ENCODE measurements around the gene MISFA. TPM values are rescaled to one million over a fixed set of nuclear protein-coding genes. Genes with fewer than 3 reads are reported as not detected.

Gene MISFA
- total and polyA plus RNA-seq, 2 of the 4 experiments (the other 2 are of a cell fraction), result 0.38 TPM; not detected in 1

GRCh38 chr11:18600915-18601569 lies 1.5 kb downstream of the MISFA start:
- POLR2A ChIA-PET (ENCODE audit: unreplicated experiment), result no interaction called here
- no TSS peak for BruUV-seq (replicated peaks)
- no peak for ATAC-seq (ENCODE audit: low read depth)

More at GRCh38 chr11:18600915-18601569, 1.5 kb downstream of the MISFA start:
- Histone ChIP-seq H3K9me1 (ENCODE audit: insufficient read depth, low read length) (peaks cover 9% of the 10 kb centered on the region), H2BK5ac (ENCODE audit: low read depth, low read length, poor library complexity, severe bottlenecking) (no peak overlapping the region), H2BK15ac (ENCODE audit: low read depth, low read length) (no peak overlapping the region), H3K9ac (ENCODE audit: low read depth, low read length) (no peak overlapping the region), H3K27ac (ENCODE audit: insufficient read depth, low read length) (no peak overlapping the region), H3K56ac (ENCODE audit: extremely low read depth, insufficient read depth, low read length) (no peak overlapping the region), H3K4ac (ENCODE audit: low read depth, low read length) (no peak overlapping the region), H4K8ac (ENCODE audit: low read depth in 2 of 2, low read length in 2 of 2) (no peak overlapping the region), H3K9me3 (ENCODE audit: control insufficient read depth, insufficient read depth, low read length) (no peaks in the 10 kb centered on the region), H4K20me1 (ENCODE audit: insufficient read depth, low read length) (0 out of 2 replicates have a peak, but pooled peaks cover 4% of the 10 kb centered on the region), H3K4me2 (ENCODE audit: low read depth, low read length) (no peak overlapping the region), H4K5ac (ENCODE audit: low read depth, low read length) (no peak overlapping the region), H3K18ac (ENCODE audit: low read depth, low read length) (no peak overlapping the region), H3K79me1 (ENCODE audit: low read depth in 1 of 2, low read length in 2 of 2) (peaks cover 15 to 27% of the 10 kb centered on the region in 2 experiments), H4K91ac (ENCODE audit: insufficient read depth, low read depth, low read length) (no peak overlapping the region), H2BK120ac (ENCODE audit: low read depth, low read length) (no peak overlapping the region), H3K36me3 (ENCODE audit: control insufficient read depth, insufficient read depth, low read length) (peaks cover 9% of the 10 kb centered on the region), H2BK20ac (ENCODE audit: low read depth, low read length) (no peak overlapping the region), H2AFZ (replicated peaks; ENCODE audit: low read length, poor library complexity) (no peak overlapping the region), H3K4me1 (ENCODE audit: control insufficient read depth, insufficient read depth, low read length) (no peaks in the 10 kb centered on the region; the same call in 1 of the 2 replicates), H3K4me3 (ENCODE audit: insufficient read depth, low read depth, low read length) (no peak overlapping the region), H3K23ac (ENCODE audit: low read depth, low read length) (no peak overlapping the region), H3K14ac (replicated peaks; ENCODE audit: low read depth, low read length) (no peak overlapping the region), H2AK5ac (ENCODE audit: low read depth, low read length) (no peak overlapping the region), H2AK9ac (replicated peaks; ENCODE audit: low read depth, low read length, poor library complexity) (no peak overlapping the region), H3K27me3 (ENCODE audit: control insufficient read depth, insufficient read depth, low read length) (no peaks in the 10 kb centered on the region)
- intact Hi-C loops (cut with micrococcal nuclease), result no loop called here
- in situ Hi-C loops (cut with MboI; ENCODE audit: low sequenced_read_pairs), result no loop called here
- no CpG with 5 or more reads among the region's 4 CpGs for WGBS, 2 experiments (ENCODE audit: extremely low coverage in 2 of 2, insufficient read length in 1 of 2)
- TF ChIP-seq BHLHE40 (IDR thresholded peaks at IDR 0.05; ENCODE audit: low read depth, low read length) (no peak), FOS (IDR thresholded peaks at IDR 0.05; ENCODE audit: low read depth, low read length) (no peak), MAZ (IDR thresholded peaks at IDR 0.05; ENCODE audit: borderline replicate concordance, low read depth, low read length) (no peak), CTCF (conservative IDR thresholded peaks at IDR 0.05; ENCODE audit: low read depth, low read length) (no peak), USF2 (IDR thresholded peaks at IDR 0.05; ENCODE audit: low read depth, low read length) (no peak), CHD1 (IDR thresholded peaks at IDR 0.05; ENCODE audit: low read depth, low read length) (no peak), MXI1 (IDR thresholded peaks at IDR 0.05; ENCODE audit: borderline replicate concordance, low read depth, low read length) (no peak), POLR2A (IDR thresholded peaks at IDR 0.05; ENCODE audit: low read depth, low read length) (no peak), RAD21 (IDR thresholded peaks at IDR 0.05; ENCODE audit: low read length) (no peak), CEBPB (IDR thresholded peaks at IDR 0.05; ENCODE audit: low read depth, low read length) (no peak), RCOR1 (IDR thresholded peaks at IDR 0.05; ENCODE audit: insufficient replicate concordance, low read length) (no peak), NFE2L2 (IDR thresholded peaks at IDR 0.05; ENCODE audit: low read depth, low read length) (no peak)
- TF ChIP-seq, protein P1, sequence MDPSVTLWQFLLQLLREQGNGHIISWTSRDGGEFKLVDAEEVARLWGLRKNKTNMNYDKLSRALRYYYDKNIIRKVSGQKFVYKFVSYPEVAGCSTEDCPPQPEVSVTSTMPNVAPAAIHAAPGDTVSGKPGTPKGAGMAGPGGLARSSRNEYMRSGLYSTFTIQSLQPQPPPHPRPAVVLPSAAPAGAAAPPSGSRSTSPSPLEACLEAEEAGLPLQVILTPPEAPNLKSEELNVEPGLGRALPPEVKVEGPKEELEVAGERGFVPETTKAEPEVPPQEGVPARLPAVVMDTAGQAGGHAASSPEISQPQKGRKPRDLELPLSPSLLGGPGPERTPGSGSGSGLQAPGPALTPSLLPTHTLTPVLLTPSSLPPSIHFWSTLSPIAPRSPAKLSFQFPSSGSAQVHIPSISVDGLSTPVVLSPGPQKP (IDR thresholded peaks at IDR 0.05; ENCODE audit: borderline replicate concordance, low read depth, low read length), result no peak
- CTCF ChIA-PET, result no interaction called here
- dilution Hi-C loops (cut with HindIII; ENCODE audit: low sequenced_read_pairs, unreplicated experiment), result no loop called here
- DNase-seq, result no peak
